NCI-H226 (cell line): ENCODE results near the gene C1orf232.

Experiments
- DNase-seq: peaks from one replicate; pipeline ENCODE4 v3.0.0-alpha.2; 2015

Gene C1orf232

GRCh38 chr1:26168410-26169197, at the start of gene C1orf232:
TSS of gene C1orf232 (minus strand) at chr1:26168963. CDS start at chr1:26168499, 464 bp downstream.
- DNase-seq: no peak

- no peak for DNase-seq
These were observed 46.5 kb upstream of the C1orf232 start for GRCh38 chr1:26215246-26215645.

- no peak for DNase-seq
These were observed 44.7 kb upstream of the C1orf232 start for GRCh38 chr1:26213335-26213905.

GRCh38 chr1:26212726-26213125, 44.0 kb upstream of the C1orf232 start:
- DNase-seq: no peak

GRCh38 chr1:26210147-26210870, 41.5 kb upstream of the C1orf232 start:
- DNase-seq: no peak

GRCh38 chr1:26203642-26204318, 35.0 kb upstream of the C1orf232 start:
- no peak for DNase-seq

- DNase-seq: no peak
These were observed 31.6 kb upstream of the C1orf232 start for GRCh38 chr1:26200413-26200812.

- DNase-seq: no peak
These were observed 29.1 kb upstream of the C1orf232 start for GRCh38 chr1:26197813-26198212.

- DNase-seq: no peak
These were observed 28.5 kb upstream of the C1orf232 start for GRCh38 chr1:26197301-26197700.

GRCh38 chr1:26195805-26196204, 27.0 kb upstream of the C1orf232 start:
- DNase-seq: no peak

- no peak for DNase-seq
These were observed 23.0 kb upstream of the C1orf232 start for GRCh38 chr1:26191739-26192138.

- DNase-seq: peak; percentile 85
These were observed 21.7 kb upstream of the C1orf232 start, which contains the start of gene CATSPER4 for GRCh38 chr1:26190373-26190987. TSS of gene CATSPER4 (plus strand) at chr1:26190602. CDS start at chr1:26190628, 26 bp downstream.

GRCh38 chr1:26189751-26190275, 21.1 kb upstream of the C1orf232 start:
- no peak for DNase-seq

- DNase-seq: no peak
These were observed 20.6 kb upstream of the C1orf232 start for GRCh38 chr1:26189331-26189730.

- DNase-seq: no peak
These were observed 19.7 kb upstream of the C1orf232 start for GRCh38 chr1:26188477-26188876.

- no peak for DNase-seq
These were observed 19.1 kb upstream of the C1orf232 start for GRCh38 chr1:26187882-26188281.

- DNase-seq: no peak
These were observed 16.1 kb upstream of the C1orf232 start for GRCh38 chr1:26184883-26185282.

GRCh38 chr1:26184086-26184485, 15.3 kb upstream of the C1orf232 start:
- no peak for DNase-seq

GRCh38 chr1:26182383-26182696, 13.6 kb upstream of the C1orf232 start:
- DNase-seq: no peak

- DNase-seq: peak; percentile 79
These were observed 13.0 kb upstream of the C1orf232 start for GRCh38 chr1:26181586-26182382.

- no peak for DNase-seq
These were observed 11.3 kb upstream of the C1orf232 start for GRCh38 chr1:26180010-26180506.
